Adipocyte (in vitro differentiated cells): ENCODE data around the gene RAPGEF5.

ENCODE experiments used
- DNase-seq: peaks from one replicate; pipeline ENCODE4 v3.0.0-alpha.2; 2015; ENCODE audit warnings: low read depth
- H3K27me3 ChIP-seq: replicated peaks from 2 replicates; pipeline ENCODE4 v1.7.0; 2013; ENCODE audit warnings: mild to moderate bottlenecking, low read length, moderate library complexity; ENCODE audit not compliant: control insufficient read depth, insufficient read depth
- H3K36me3 ChIP-seq: 2 replicates; pipeline ENCODE4 v1.7.0; 2013; ENCODE audit warnings: low read length, mild to moderate bottlenecking, moderate library complexity; ENCODE audit not compliant: control insufficient read depth, insufficient read depth, severe bottlenecking
- H3K4me1 ChIP-seq: 2 replicates; pipeline ENCODE4 v1.7.0; 2013; ENCODE audit warnings: mild to moderate bottlenecking, low read length, moderate library complexity; ENCODE audit not compliant: control insufficient read depth, insufficient read depth
- H3K4me3 ChIP-seq: 2 replicates; pipeline ENCODE4 v1.7.0; 2013; ENCODE audit warnings: mild to moderate bottlenecking, low read length, moderate library complexity
- H3K9ac ChIP-seq: 2 replicates; pipeline ENCODE4 v1.7.0; 2013; ENCODE audit warnings: mild to moderate bottlenecking, low read length, moderate library complexity
- H3K9me3 ChIP-seq: 2 replicates; pipeline ENCODE4 v1.7.0; 2013; ENCODE audit warnings: mild to moderate bottlenecking, low read length, moderate library complexity; ENCODE audit not compliant: control insufficient read depth

The RAPGEF5 gene

DNA sequence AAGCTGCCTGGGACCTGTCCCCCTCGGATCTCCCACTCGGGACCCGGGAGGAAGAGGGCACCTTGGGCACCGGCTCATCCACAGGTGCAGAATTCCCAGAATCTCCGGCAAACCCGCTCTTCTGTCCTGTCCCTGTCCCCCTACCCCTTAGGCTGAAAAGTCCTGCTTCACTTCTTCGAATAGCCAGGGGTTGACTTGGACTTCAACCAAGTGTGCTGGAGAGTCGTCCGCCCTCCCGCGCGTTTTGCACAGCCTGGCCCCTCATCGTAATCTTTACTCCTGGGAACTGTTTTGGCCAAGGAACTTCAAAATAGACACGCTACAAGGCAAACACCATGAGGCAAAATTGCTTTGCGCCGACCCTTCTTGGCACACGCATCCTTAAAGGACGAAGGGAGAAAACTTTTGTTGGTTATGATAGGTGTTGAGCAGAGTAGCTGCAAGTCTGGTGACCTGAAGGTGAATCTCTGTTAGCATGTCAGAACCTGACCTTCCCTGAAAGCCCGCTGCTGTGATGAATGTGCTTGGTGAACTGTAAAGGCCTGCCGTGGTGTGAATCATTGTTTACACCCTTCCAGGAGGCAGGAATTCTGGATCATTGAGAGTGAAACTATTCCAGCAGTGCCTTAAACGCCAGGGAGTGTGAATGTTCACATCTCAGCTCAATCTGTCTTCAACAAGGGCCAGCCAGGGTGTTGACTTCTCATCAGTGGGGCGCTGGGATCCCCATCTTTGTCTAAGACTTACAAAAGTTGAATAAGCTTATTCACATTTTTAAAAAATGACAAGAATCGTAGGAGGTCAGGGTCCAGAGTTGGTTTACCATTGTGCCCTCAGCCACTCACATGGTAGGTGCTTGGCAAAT, 589 bp upstream of the RAPGEF5 start:
- DNase-seq = no peak
- peaks cover 13% of the 10 kb centered on the region for H3K27me3 ChIP-seq
- no peak overlapping the region for H3K9ac ChIP-seq
- H3K36me3 ChIP-seq = no peaks in the 10 kb centered on the region
- H3K4me1 ChIP-seq = peaks cover 6% of the 10 kb centered on the region
- H3K9me3 ChIP-seq = peaks cover 7% of the 10 kb centered on the region
- H3K4me3 ChIP-seq = peak overlapping the region; percentile 46

DNA sequence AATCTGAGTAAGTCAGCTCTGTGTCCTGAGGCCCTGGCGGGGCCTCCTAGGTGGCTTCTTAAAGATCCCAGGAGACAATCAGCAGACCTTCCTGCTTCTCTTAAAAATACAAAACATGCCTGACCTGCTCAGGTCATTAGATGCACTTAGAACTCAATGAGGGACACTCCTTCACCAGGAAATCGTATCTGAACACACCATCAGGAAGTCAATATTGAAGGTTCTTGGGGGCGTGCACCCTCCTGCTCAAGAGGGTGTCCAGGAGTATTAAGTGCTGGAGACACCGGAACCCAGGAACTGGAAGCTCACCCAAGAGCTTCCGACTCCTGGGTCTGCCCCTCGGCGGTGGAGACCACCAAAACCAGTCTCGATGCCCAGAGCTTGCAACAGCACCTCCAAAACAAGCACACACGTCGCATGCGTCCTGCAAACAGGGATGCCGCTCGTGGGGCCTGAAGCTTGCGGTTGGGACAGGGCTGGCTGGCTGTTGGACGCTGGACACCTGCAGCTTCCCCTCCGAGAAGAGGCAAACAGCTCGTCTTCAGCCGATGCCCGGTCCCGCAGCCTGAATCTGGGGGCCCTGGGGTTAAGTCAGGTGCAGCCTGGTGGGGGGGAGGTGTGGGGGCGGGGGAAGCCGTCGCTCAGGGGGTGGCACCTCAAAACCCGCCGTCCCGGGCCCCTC, 803 bp downstream of the RAPGEF5 start:
- no peak overlapping the region for H3K4me3 ChIP-seq
- H3K9ac ChIP-seq = no peak overlapping the region
- peaks cover 17% of the 10 kb centered on the region for H3K4me1 ChIP-seq
- peaks cover 7% of the 10 kb centered on the region for H3K9me3 ChIP-seq
- DNase-seq = no peak
- H3K27me3 ChIP-seq = peaks cover 13% of the 10 kb centered on the region
- H3K36me3 ChIP-seq = no peaks in the 10 kb centered on the region

DNA sequence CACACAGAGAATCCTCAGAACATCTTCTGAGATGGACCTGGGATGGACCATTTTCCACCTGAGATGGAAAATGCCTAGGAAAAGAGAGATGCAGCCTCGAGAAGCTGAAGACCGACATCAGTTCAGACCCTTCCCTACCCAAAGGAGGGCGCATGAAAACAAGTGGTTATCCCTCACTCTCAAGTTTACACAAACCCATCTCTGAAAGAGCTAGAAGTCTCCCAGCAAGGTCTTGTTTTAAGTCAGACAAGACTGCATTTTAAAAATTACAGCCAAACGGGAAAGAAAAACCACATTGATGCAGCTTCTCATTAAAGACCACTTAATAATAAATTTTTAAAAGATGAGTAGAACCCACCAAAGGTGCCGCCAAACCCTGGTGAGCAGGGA, 1.3 kb downstream of the RAPGEF5 start:
- no peak for DNase-seq
- peaks cover 21% of the 10 kb centered on the region for H3K4me1 ChIP-seq
- H3K36me3 ChIP-seq = no peaks in the 10 kb centered on the region
- peaks cover 13% of the 10 kb centered on the region for H3K27me3 ChIP-seq
- peaks cover 7% of the 10 kb centered on the region for H3K9me3 ChIP-seq
- H3K4me3 ChIP-seq = no peak overlapping the region
- H3K9ac ChIP-seq = no peak overlapping the region

DNA sequence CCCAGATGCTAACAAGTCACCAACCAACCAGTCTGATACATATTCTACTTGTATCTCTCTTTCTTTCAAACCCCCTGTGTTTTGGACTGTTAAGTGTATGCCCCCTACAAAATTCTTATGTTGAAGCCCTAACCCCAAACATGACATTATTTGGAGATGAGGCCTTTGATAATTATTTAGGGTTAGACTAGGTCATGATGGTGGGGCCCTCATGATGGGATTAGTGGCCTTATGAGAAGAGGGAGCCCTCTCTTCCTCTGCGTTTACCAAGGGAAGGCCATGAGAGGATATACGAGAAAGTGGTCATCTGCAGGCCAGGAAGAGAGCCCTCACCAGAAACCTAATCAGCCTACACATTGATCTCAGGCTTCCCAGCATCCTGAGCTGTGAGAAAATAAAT, 2.5 kb downstream of the RAPGEF5 start:
- peaks cover 7% of the 10 kb centered on the region for H3K9me3 ChIP-seq
- H3K36me3 ChIP-seq = no peaks in the 10 kb centered on the region
- peaks cover 24% of the 10 kb centered on the region for H3K4me1 ChIP-seq
- no peak overlapping the region for H3K9ac ChIP-seq
- no peak overlapping the region for H3K4me3 ChIP-seq
- DNase-seq = no peak
- H3K27me3 ChIP-seq = peaks cover 13% of the 10 kb centered on the region

DNA sequence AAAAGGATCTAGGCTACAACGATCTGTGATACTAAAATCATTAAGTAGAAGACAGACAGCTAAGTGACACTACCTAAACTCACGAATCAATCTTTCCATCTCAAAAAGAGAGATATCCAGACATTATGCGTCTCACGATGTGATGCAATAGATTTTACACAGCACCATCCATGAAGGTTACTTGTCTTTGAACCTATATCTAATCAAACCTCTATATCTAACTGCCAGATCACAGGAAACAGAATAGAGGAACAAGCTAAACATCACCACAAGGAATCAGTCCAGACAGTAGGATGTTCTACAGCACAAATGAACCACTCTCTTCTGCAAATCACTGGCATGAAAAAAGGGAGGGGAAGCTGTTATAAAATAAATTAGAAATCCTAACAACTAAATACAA, 4.1 kb downstream of the RAPGEF5 start:
- Histone ChIP-seq H3K27me3 (peaks cover 13% of the 10 kb centered on the region), H3K9me3 (peaks cover 7% of the 10 kb centered on the region), H3K36me3 (no peaks in the 10 kb centered on the region), H3K4me3 (no peak overlapping the region), H3K4me1 (peaks cover 24% of the 10 kb centered on the region), H3K9ac (no peak overlapping the region)
- no peak for DNase-seq

DNA sequence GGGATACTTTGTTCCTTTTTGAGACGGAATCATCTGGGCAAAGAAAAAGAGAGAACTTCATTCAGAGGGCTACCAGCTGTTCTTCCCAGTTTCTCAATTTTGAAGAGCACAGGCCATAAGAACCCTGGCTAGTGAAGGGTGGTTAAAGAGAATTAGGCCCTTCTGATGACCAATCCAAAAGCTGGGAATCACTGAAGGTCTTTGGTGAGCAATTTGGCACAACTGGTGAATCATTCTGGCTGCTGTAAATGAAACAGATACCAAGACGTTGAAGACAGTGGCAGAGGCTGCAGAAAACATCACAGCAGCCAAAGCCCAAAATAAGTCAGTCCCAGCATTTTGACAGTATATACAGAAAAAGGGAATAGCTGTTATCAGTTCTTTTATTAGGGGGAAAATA, 5.1 kb downstream of the RAPGEF5 start:
- Histone ChIP-seq H3K9me3 (peaks cover 7% of the 10 kb centered on the region), H3K4me1 (peaks cover 18% of the 10 kb centered on the region), H3K4me3 (no peak overlapping the region), H3K36me3 (no peaks in the 10 kb centered on the region), H3K27me3 (peaks cover 13% of the 10 kb centered on the region), H3K9ac (no peak overlapping the region)
- DNase-seq = no peak

DNA sequence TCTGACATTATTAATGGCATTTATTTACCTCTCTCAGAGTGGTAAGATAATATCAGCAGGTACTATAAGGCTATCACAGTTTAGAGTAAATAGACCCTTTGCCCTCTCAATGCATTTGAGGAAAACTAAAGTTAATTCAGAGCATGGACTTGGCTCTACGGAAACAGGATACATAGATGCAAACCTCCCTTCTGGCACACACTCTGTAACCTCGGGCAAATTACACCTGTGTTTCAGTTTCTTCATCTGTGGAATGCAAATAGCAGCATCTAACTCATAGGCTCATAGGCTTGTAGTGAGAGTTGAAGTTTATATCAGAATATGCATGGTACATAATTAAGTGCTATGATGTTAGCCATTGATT, 5.6 kb downstream of the RAPGEF5 start:
- peaks cover 13% of the 10 kb centered on the region for H3K27me3 ChIP-seq
- no peak overlapping the region for H3K9ac ChIP-seq
- DNase-seq = no peak
- H3K9me3 ChIP-seq = peaks cover 7% of the 10 kb centered on the region
- no peak overlapping the region for H3K4me3 ChIP-seq
- peaks cover 18% of the 10 kb centered on the region for H3K4me1 ChIP-seq
- H3K36me3 ChIP-seq = no peaks in the 10 kb centered on the region

DNA sequence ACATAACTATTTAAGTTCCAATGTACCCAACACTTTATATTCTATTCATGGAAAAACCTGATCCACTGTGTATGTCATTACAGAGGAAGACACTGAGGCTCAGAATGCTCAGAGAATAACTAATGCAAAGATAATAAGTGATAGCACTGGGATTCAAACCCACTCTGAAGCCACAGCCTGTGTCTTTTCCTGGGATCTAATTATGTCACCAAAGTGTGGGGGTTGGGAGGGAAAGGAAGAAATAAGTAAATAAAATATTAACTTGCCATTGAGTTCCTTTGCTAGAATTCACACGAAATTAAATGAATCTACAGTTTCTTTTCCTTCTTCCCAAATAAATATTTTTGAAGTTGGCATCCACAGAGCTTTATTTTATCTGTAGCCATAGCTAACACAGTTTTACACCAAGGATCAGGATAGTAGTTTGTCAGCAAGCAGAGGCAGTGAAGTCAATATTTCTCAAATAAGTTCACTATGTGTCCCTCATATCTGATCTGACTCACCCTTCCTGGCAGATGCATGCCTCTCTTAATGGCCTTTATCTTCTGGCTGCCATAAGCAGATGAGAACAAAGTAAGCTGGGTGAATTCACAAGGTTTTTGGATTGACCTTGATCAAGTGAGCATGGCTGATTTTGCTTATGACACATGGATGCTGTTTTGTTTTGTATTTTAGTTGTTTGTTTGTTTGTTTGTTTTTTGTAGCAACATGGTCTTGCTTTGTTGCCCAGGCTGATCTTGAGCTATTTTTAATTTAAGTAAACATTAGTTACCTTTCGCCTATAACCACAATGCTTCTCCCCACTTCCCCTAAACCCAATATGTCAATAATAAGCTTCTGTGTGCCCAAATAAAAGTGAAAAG, 6.3 kb downstream of the RAPGEF5 start:
- H3K4me1 ChIP-seq = peaks cover 18% of the 10 kb centered on the region
- no peaks in the 10 kb centered on the region for H3K36me3 ChIP-seq
- no peak for DNase-seq
- H3K4me3 ChIP-seq = no peak overlapping the region
- no peak overlapping the region for H3K9ac ChIP-seq
- peaks cover 7% of the 10 kb centered on the region for H3K9me3 ChIP-seq
- H3K27me3 ChIP-seq = peaks cover 7% of the 10 kb centered on the region

DNA sequence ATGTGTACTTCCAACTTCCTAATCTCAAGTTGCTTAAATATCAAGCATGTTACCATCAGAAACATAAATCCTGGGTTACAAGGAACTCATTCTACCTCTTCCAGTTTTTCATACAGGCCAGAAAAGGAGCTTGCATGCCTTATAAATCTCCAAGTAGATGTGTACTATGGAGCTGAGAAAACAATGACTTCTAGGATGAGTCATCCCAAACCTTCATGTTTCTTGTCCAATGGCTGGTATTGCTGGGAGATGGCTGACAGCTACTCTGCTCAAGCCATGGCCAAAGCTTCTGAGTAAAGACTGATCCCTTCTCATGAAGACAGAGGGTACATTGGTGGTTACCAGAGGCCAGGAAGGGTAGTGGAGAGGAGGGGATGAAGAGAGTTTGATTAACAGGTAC, 8.6 kb downstream of the RAPGEF5 start:
- H3K27me3 ChIP-seq = no peaks in the 10 kb centered on the region

DNA sequence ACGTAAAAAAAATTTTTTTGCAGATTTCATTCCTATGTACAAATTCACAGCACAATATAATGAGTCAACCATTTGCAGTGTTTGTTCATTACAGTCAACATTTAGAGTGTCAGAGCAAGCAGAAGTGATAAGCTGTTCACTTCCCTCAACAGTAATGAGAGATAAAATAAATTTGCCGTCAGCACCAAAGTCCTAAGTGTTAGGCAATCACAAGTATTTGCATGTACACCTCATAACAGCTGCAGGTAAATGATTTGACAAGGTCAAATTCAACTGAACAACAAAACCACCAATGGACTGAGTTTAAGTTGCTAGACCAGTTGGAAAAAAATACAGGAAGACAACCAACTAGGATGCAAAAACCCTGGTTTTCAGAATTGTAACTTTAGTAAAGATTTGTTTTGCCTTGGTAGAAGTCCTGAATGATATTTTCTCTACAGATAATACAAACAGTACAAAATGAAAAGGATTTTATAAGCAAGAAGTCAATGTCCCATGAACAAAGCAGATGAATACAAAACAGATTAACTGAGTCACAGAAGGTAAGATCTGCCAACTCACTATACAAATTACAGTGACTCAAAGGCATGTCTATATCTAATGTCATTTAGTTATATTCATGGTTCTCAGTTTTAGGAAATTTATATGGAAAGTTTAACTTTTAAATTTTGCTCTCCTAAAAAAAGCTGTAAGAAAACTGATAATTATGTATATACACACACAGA, 10.4 kb downstream of the RAPGEF5 start:
- Histone ChIP-seq H3K9ac (no peak overlapping the region), H3K36me3 (no peaks in the 10 kb centered on the region), H3K27me3 (no peaks in the 10 kb centered on the region), H3K9me3 (no peaks in the 10 kb centered on the region), H3K4me1 (peaks cover 11% of the 10 kb centered on the region), H3K4me3 (no peak overlapping the region)
- no peak for DNase-seq

More for the DNA sequence above, 8.6 kb downstream of the RAPGEF5 start:
- Histone ChIP-seq H3K9me3 (no peaks in the 10 kb centered on the region), H3K4me3 (no peak overlapping the region), H3K36me3 (no peaks in the 10 kb centered on the region), H3K9ac (no peak overlapping the region), H3K4me1 (peaks cover 18% of the 10 kb centered on the region)
- DNase-seq = no peak
